CD14-positive monocyte (primary cell): ENCODE results near the gene LRP1. TPM values are rescaled to one million over a fixed set of nuclear protein-coding genes. Genes with fewer than 3 reads are reported as not detected.
A peak's percentile ranks its signal among the peaks of the same experiment; 100 is the strongest.

ENCODE experiments used
- DNase-seq, 3 donors: peaks; one replicate each; pipeline ENCODE4 v3.0.0-alpha.2; 2011 to 2022
- H2AFZ ChIP-seq: 2 replicates; pipeline ENCODE4 v1.6.0; 2012; ENCODE audit warnings: mild to moderate bottlenecking, low read depth, low read length, inconsistent platforms; ENCODE audit not compliant: insufficient read depth, poor library complexity, severe bottlenecking
- H3K27ac ChIP-seq, 2 donors: 1 replicate in 1 of 2; 2 replicates in 1 of 2; pipeline ENCODE4 v1.5.1; 2012 to 2013; ENCODE audit warnings: low read length in 2 of 2, control low read depth in 1 of 2, inconsistent platforms in 1 of 2, low read depth in 1 of 2, mild to moderate bottlenecking in 1 of 2
- H3K27me3 ChIP-seq, 2 donors: one replicate each; pipeline versions ENCODE4 v1.6.0 to v1.6.1; 2011 to 2013; ENCODE audit warnings: low read length in 2 of 2; ENCODE audit not compliant: control insufficient read depth in 2 of 2, insufficient read depth in 2 of 2
- H3K36me3 ChIP-seq, 2 donors: replicated peaks in 1 of 2; 1 replicate in 1 of 2; 2 replicates in 1 of 2; pipeline versions ENCODE4 v1.5.1 to v1.6.1; 2012 to 2013; ENCODE audit warnings: low read length in 2 of 2, control low read depth in 1 of 2, inconsistent platforms in 1 of 2, mild to moderate bottlenecking in 1 of 2; ENCODE audit not compliant: insufficient read depth in 2 of 2, control insufficient read depth in 1 of 2
- H3K4me1 ChIP-seq, 2 donors: 1 replicate in 1 of 2; 2 replicates in 1 of 2; pipeline versions ENCODE4 v1.5.1 to v1.6.1; 2012 to 2013; ENCODE audit warnings: low read length in 2 of 2, control low read depth in 1 of 2, inconsistent platforms in 1 of 2, mild to moderate bottlenecking in 1 of 2, moderate library complexity in 1 of 2; ENCODE audit not compliant: insufficient read depth in 2 of 2, control insufficient read depth in 1 of 2
- H3K4me2 ChIP-seq: replicated peaks from 2 replicates; pipeline ENCODE3; 2012; ENCODE audit warnings: low read length, moderate library complexity, mild to moderate bottlenecking; ENCODE audit not compliant: poor library complexity, severe bottlenecking; ENCODE audit errors: extremely low read depth
- H3K4me3 ChIP-seq, 3 experiments: fragments of 200-600 bp in 1 of 3; sonication (generic) in 1 of 3; replicated peaks in 1 of 3; 1 replicate in 2 of 3; 2 replicates in 1 of 3; pipeline ENCODE4 v1.5.1; 2011 to 2013; ENCODE audit warnings: low read length in 3 of 3, mild to moderate bottlenecking in 3 of 3, control low read depth in 2 of 3, low read depth in 2 of 3, inconsistent platforms in 1 of 3, moderate library complexity in 1 of 3
- H3K79me2 ChIP-seq: 2 replicates; pipeline ENCODE4 v1.6.0; 2012; ENCODE audit warnings: mild to moderate bottlenecking, control low read depth, inconsistent platforms, low read length, moderate library complexity; ENCODE audit not compliant: insufficient read depth
- H3K9ac ChIP-seq: 2 replicates; pipeline ENCODE4 v1.6.0; 2017; ENCODE audit warnings: low read length, mild to moderate bottlenecking; ENCODE audit not compliant: insufficient read depth, poor library complexity, severe bottlenecking
- H3K9me3 ChIP-seq, 2 donors: replicated peaks in 1 of 2; 1 replicate in 1 of 2; 2 replicates in 1 of 2; pipeline versions ENCODE4 v1.5.1 to v1.6.1; 2012 to 2013; ENCODE audit warnings: low read length in 2 of 2, control low read depth in 1 of 2; ENCODE audit not compliant: control insufficient read depth in 1 of 2, insufficient read depth in 1 of 2
- H4K20me1 ChIP-seq: 2 replicates; pipeline ENCODE4 v1.6.0; 2012; ENCODE audit warnings: mild to moderate bottlenecking, low read length, control low read depth, moderate library complexity; ENCODE audit not compliant: insufficient read depth
- H3K27ac Mint-ChIP-seq, 7 donors: one replicate each; pipeline ENCODE4 v1.8.0; 2020; ENCODE audit warnings: mild to moderate bottlenecking in 7 of 7, mixed read lengths in 7 of 7, moderate library complexity in 6 of 7, inconsistent platforms in 2 of 7
- H3K27me3 Mint-ChIP-seq, 3 donors: one replicate each; pipeline ENCODE4 v1.8.0; 2021 to 2022; ENCODE audit warnings: low read depth in 3 of 3, mild to moderate bottlenecking in 3 of 3, mixed read lengths in 3 of 3, moderate library complexity in 3 of 3, inconsistent platforms in 1 of 3
- H3K36me3 Mint-ChIP-seq, 2 donors: one replicate each; pipeline ENCODE4 v1.8.0; 2020; ENCODE audit warnings: mixed read lengths in 2 of 2, inconsistent platforms in 1 of 2, mild to moderate bottlenecking in 1 of 2
- H3K4me1 Mint-ChIP-seq: one replicate; pipeline ENCODE4 v1.8.0; 2020; ENCODE audit warnings: mild to moderate bottlenecking, mixed read lengths
- H3K4me3 Mint-ChIP-seq, 2 donors: one replicate each; pipeline ENCODE4 v1.8.0; 2020; ENCODE audit warnings: mild to moderate bottlenecking in 2 of 2, mixed read lengths in 2 of 2, moderate library complexity in 1 of 2
- H3K9me3 Mint-ChIP-seq, 7 donors: one replicate each; pipeline ENCODE4 v1.8.0; 2020 to 2022; ENCODE audit warnings: mixed read lengths in 7 of 7, mild to moderate bottlenecking in 6 of 7, moderate library complexity in 6 of 7, inconsistent platforms in 2 of 7
- WGBS: methylation state at CpG from one replicate; pipeline ENCODE4 v1.1.5; 2013; ENCODE audit warnings: missing lambda C conversion rate; ENCODE audit not compliant: insufficient coverage; 5-methylcytosine and 5-hydroxymethylcytosine counted together
- intact Hi-C, 2 donors: fragments of 100-400 bp; cut with micrococcal nuclease; formaldehyde crosslinking; loops; one replicate each; pipeline versions ENCODE4 v1.15.0 to v1.15.1; 2023
- polyA plus RNA-seq, 3 donors: library from polyadenylated mRNA; depleted of rRNA in 1 of 3; unstranded in 2 of 3; stranded (reverse) in 1 of 3; fragments of 300-500 nt in 2 of 3; fragments of >200 nt in 1 of 3; fragmentation: Illumina TruSeq in 2 of 3; gene quantifications; 1 replicate in 2 of 3; 2 replicates in 1 of 3; pipeline ENCODE4 v1.2.3, GENCODE V29; 2012 to 2021
- TF ChIP-seq, protein P1 (sequence below): fragments of 200-600 bp; IDR thresholded peaks from one replicate; pipeline ENCODE4 v1.8.0; 2022; ENCODE audit warnings: antibody characterized with exemption, mild to moderate bottlenecking

The LRP1 gene
- polyA plus RNA-seq, 3 donors, result 5.5 to 246 (median 10.5) TPM

DNA sequence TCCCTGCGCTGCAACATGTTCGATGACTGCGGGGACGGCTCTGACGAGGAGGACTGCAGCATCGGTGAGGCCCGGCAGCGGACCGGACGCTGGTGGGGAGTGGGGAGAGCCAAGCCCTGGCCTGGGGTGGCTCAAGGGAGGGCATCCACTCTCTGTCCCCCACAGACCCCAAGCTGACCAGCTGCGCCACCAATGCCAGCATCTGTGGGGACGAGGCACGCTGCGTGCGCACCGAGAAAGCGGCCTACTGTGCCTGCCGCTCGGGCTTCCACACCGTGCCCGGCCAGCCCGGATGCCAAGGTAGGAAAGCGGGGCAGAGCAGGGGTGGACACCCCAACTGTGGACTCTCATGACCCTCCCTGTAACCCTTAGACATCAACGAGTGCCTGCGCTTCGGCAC, 76.9 kb downstream of the LRP1 start:
- Histone ChIP-seq H3K9ac (no peak overlapping the region), H3K4me3 (no peak overlapping the region), H4K20me1 (peaks cover 96% of the 10 kb centered on the region), H3K27me3 (no peaks in the 10 kb centered on the region), H3K79me2 (no peaks in the 10 kb centered on the region), H3K27ac (no peak overlapping the region), H3K4me2 (no peak overlapping the region), H3K4me1 (no peaks in the 10 kb centered on the region), H3K9me3 (no peaks in the 10 kb centered on the region), H3K36me3 (peaks cover 96 to 97% of the 10 kb centered on the region in 2 donors), H2AFZ (no peak overlapping the region)
- peaks cover 0 to 3% (median 2%) of the 10 kb centered on the region in 3 donors for H3K27me3 Mint-ChIP-seq
- DNase-seq, result no peak
- no peak overlapping the region for H3K4me3 Mint-ChIP-seq
- H3K4me1 Mint-ChIP-seq, result no peaks in the 10 kb centered on the region
- WGBS, result 98% methylated on average over 16 of the region's 26 CpGs
- intact Hi-C loops, result no loop called here
- TF ChIP-seq, protein P1, sequence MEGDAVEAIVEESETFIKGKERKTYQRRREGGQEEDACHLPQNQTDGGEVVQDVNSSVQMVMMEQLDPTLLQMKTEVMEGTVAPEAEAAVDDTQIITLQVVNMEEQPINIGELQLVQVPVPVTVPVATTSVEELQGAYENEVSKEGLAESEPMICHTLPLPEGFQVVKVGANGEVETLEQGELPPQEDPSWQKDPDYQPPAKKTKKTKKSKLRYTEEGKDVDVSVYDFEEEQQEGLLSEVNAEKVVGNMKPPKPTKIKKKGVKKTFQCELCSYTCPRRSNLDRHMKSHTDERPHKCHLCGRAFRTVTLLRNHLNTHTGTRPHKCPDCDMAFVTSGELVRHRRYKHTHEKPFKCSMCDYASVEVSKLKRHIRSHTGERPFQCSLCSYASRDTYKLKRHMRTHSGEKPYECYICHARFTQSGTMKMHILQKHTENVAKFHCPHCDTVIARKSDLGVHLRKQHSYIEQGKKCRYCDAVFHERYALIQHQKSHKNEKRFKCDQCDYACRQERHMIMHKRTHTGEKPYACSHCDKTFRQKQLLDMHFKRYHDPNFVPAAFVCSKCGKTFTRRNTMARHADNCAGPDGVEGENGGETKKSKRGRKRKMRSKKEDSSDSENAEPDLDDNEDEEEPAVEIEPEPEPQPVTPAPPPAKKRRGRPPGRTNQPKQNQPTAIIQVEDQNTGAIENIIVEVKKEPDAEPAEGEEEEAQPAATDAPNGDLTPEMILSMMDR, result no peak
- peaks cover 93 to 98% of the 10 kb centered on the region in 2 donors for H3K36me3 Mint-ChIP-seq
- H3K27ac Mint-ChIP-seq, result no peak overlapping the region
- peaks cover 0 to 6% (median 0%) of the 10 kb centered on the region in 7 donors for H3K9me3 Mint-ChIP-seq

DNA sequence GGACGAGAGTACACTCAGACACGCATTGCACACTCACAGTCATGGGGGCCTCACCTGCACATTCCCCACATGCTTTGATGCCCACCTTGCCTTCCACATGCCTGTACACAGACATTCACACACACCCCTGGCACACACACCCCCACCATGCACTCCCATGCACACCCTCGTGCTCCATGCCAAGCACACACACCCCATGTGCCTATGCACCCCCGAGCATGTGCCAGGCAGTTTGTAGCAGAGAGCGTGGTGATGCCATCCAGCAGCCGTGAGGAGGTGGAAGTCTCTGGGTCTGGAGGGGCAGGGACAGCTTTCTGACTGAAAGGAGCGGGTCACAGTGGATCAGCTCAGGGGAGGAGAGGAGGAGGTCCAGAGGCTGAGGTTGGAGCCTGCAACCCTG, 77.6 kb downstream of the LRP1 start:
- Histone ChIP-seq H3K9ac (no peak overlapping the region), H2AFZ (no peak overlapping the region), H3K27me3 (no peaks in the 10 kb centered on the region), H3K4me2 (no peak overlapping the region), H3K27ac (no peak overlapping the region), H3K9me3 (no peaks in the 10 kb centered on the region), H3K36me3 (peaks cover 96 to 97% of the 10 kb centered on the region in 2 donors), H4K20me1 (peaks cover 98% of the 10 kb centered on the region), H3K4me1 (no peaks in the 10 kb centered on the region), H3K79me2 (no peaks in the 10 kb centered on the region), H3K4me3 (no peak overlapping the region)
- no peak overlapping the region for H3K4me3 Mint-ChIP-seq
- no peak for DNase-seq
- peaks cover 0 to 4% (median 2%) of the 10 kb centered on the region in 3 donors for H3K27me3 Mint-ChIP-seq
- H3K27ac Mint-ChIP-seq, result peak overlapping the region in 1 of 7 donors; percentile 36
- TF ChIP-seq, protein P1, result no peak
- intact Hi-C loops, result no loop called here
- peaks cover 93 to 98% of the 10 kb centered on the region in 2 donors for H3K36me3 Mint-ChIP-seq
- WGBS, result 88% methylated on average over 6 of the region's 7 CpGs
- H3K9me3 Mint-ChIP-seq, result peaks cover 0 to 4% (median 0%) of the 10 kb centered on the region in 7 donors
- H3K4me1 Mint-ChIP-seq, result no peaks in the 10 kb centered on the region
